GM12873 (cell line): ENCODE measurements around the gene SPATA32.
A peak's percentile ranks its signal among the peaks of the same experiment; 100 is the strongest.

Experiments
- TF ChIP-seq, protein P1 (sequence below): IDR thresholded peaks from 2 replicates; pipeline ENCODE4 v1.5.1; 2012; ENCODE audit warnings: low read depth, mild to moderate bottlenecking, moderate library complexity, low read length, control low read depth; ENCODE audit not compliant: insufficient read depth; ENCODE audit errors: missing control alignments

The SPATA32 gene

DNA sequence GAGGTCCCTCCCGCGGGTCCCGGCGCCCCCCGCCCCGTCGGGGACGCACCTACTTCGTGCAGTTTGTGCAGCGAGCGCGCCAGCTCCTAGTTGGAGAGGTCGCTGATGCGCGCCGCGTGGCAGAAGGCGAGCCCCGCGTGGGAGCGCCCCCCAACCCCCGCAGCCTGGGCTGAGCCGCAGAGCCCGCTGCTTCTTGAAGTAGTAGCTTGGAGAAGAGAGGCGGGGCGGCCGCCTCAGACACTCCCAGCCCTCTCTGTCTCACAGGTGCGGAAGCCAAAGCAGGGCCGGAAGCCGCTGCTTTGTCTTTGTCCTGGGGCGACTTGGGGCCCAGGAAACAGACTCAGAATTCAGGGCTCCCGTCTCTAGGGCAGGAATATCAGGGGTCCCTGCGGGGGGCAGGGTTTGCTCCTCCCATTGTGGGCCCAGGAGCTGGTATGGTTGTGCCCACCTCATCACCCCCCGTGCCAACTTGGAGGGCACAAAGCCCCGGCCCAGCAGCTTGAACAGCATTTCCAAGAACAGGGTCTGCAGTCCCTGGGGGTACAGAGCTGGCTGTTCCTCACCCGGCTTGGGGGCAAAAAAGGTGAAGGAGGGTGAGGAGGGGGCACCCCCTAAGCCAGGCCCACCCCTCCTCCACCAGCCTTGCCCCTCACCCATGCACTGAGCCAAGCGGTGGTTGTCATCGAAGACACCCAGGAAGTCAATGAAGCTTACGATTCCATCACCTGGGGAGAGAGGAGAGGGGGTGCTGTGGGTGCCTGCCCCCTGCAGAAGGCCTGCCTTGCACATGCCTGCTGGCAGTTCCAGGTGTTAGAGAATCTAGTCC, 13.5 kb downstream of the SPATA32 start:
- TF ChIP-seq, protein P1, sequence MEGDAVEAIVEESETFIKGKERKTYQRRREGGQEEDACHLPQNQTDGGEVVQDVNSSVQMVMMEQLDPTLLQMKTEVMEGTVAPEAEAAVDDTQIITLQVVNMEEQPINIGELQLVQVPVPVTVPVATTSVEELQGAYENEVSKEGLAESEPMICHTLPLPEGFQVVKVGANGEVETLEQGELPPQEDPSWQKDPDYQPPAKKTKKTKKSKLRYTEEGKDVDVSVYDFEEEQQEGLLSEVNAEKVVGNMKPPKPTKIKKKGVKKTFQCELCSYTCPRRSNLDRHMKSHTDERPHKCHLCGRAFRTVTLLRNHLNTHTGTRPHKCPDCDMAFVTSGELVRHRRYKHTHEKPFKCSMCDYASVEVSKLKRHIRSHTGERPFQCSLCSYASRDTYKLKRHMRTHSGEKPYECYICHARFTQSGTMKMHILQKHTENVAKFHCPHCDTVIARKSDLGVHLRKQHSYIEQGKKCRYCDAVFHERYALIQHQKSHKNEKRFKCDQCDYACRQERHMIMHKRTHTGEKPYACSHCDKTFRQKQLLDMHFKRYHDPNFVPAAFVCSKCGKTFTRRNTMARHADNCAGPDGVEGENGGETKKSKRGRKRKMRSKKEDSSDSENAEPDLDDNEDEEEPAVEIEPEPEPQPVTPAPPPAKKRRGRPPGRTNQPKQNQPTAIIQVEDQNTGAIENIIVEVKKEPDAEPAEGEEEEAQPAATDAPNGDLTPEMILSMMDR = no peak

DNA sequence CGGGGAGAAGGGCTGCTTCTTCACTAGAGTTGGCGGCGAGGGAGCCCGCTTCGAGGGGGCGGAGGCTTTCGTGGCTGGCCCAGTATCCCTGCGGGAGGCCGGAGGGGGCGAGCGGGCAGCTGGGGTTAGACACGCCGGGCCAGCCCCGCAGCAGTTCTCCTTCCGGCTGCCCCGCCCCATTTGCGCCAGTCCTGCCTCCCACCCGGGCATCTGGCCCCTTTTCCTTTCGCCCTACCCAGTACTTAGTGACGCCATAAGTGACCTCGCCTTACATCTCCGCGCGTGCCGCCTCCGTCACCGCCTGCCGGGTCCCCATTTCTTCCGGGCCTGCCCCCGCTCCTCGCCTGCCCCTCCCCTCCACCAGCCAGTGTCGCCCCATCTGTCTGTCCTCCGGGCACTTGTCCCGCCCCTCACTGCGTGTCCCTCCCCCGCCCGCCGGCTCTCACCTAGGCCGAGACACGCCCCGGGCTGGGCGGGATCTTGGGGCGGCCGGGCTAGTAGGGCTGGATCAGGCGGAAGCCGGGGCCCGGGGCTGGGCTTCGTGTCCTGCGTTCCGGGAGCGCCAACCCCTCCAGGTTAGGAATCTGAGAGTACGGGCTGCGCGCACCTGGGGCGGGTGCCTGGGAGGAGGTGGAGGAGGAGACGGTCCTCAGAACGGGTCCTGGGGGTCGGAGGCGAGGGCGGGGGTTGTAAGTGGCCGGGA, 14.3 kb downstream of the SPATA32 start:
- TF ChIP-seq, protein P1 = no peak

DNA sequence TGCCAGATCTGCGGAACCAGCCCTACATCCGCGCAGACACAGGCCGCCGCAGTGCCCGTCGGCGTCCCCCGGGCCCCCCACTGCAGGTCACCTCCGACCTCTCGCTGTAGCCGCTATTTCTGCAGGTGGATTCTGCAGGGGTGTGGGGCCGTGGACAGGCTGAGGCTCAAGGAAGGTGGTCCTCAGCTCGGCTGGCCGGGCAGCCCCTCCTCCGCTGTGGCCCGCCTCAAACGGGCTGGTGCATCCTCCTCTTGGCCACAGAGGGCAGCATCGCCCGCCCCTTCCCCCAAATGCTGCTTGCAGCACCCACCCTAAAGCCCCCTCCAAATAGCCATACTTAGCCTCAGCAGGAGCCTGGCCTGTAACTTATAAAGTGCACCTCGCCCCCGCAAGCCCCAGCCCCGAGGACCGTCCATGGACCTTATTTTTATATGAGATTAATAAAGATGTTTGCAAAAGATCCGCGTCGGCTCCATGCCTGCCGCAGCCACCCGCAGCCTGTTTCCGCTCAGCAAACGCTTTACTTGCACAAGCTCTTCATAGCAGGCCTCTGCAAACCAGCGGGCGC, 14.9 kb downstream of the SPATA32 start:
- TF ChIP-seq, protein P1 = peak; percentile 61

DNA sequence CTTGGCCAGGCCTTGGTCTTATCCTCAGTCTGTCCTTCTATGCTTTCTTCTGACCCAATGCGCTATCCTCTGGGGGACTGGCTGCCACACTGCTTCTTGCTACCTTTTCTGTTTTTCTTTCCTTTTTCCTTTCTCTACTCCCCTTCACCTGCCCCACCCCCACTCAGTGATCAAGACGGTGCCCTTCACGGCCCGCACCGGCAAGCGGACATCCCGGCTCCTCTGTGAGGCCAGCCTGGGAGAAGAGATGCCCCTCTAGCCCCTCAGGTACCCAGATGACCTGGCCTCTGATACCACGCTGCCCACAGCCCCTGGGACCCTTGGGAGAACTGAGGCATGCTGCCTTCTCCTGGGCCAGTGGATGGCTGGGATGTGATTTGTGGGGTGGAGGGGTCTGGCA, 15.6 kb downstream of the SPATA32 start:
- TF ChIP-seq, protein P1 = no peak

DNA sequence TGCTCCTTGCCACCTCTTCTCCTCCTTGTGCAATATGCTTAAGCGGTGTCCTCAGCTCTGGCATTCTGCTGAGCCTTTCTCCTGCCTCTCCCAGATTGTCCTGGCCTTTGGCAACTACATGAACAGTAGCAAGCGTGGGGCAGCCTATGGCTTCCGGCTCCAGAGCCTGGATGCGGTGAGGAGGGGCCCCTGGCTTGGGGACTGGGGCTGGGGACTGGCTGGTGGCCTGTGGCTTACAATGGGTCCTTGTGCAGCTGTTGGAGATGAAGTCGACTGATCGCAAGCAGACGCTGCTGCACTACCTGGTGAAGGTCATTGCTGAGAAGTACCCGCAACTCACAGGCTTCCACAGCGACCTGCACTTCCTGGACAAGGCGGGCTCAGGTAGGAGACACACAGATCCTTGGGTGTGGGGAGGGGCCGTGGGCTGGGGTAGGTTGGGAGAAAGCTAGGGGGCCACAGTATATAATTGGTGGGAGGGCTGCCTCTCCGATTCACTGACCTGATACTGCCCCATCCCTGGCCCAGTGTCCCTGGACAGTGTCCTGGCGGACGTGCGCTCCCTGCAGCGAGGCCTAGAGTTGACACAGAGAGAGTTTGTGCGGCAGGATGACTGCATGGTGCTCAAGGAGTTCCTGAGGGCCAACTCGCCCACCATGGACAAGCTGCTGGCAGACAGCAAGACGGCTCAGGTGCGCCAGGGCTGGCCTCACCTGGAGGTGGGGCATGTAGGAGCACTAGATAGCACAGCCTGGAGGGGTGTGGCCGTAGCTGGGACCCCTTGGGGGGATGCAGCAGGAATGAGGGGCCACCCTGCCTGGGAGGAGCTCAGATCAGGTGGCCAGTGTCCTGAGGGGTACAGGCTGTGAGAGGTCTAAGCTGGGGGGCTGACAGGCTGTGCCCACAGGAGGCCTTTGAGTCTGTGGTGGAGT, 16.9 kb downstream of the SPATA32 start:
- TF ChIP-seq, protein P1 = no peak

DNA sequence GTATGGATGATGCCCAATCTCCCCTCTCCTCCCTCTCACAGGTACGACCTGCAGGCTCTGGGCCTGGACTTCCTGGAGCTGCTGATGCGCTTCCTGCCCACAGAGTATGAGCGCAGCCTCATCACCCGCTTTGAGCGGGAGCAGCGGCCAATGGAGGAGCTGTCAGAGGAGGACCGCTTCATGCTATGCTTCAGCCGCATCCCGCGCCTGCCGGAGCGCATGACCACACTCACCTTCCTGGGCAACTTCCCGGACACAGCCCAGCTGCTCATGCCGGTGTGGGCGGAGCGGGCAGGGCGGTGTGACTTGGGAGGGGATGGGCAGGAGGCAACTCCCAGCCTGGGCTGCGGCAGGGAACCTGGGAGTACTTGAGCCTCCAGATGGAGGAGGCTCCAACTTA, 18.1 kb downstream of the SPATA32 start:
- TF ChIP-seq, protein P1 = no peak

DNA sequence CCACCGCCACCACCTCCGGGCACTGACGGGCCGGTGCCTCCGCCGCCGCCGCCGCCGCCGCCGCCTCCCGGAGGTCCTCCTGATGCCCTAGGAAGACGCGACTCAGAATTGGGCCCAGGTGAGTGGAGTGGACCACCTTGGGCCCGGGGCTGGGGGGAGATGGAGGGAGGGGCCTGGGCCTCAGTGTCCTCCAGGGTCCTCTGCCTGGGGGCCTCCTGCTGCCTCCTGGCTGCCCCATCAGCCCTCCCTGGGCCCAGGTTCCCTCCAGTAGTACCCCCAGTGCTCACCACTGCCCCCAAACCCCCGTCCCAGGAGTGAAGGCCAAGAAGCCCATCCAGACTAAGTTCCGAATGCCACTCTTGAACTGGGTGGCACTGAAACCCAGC, 19.9 kb downstream of the SPATA32 start:
- TF ChIP-seq, protein P1 = no peak
